ENCODE results near the gene MBNL2.

Gene MBNL2

GRCh38 chr13:97433727-97434396 is 211.7 kb downstream of the MBNL2 start, which contains the start of gene RAP2A:
RAP2A (plus strand) TSS chr13:97434169; CDS start chr13:97434471, 302 bp downstream.
- no peaks in the 10 kb centered on the region for H3K27me3 ChIP-seq (ENCODE audit: insufficient read depth, poor library complexity, severe bottlenecking)
- peak within 1 kb of the TSS; percentile 86 for H3K27ac ChIP-seq (replicated peaks)
- H3K4me3 ChIP-seq (replicated peaks; ENCODE audit: insufficient read depth, low read length) = peak within 1 kb of the TSS; percentile 82
- TF ChIP-seq POLR2AphosphoS5 (IDR thresholded peaks at IDR 0.05; ENCODE audit: low read depth) = peak; percentile 47; the same call in 1 of the 2 replicates
- no peak for TF ChIP-seq REST (IDR thresholded peaks at IDR 0.05; ENCODE audit: insufficient replicate concordance, low read depth)
- TF ChIP-seq SPI1 (IDR thresholded peaks at IDR 0.05; ENCODE audit: borderline replicate concordance, low read depth) = no peak
- TF ChIP-seq GABPA (IDR thresholded peaks at IDR 0.05; ENCODE audit: low read depth) = no peak
- no peak for TF ChIP-seq CTCF (IDR thresholded peaks at IDR 0.05; ENCODE audit: insufficient read depth, low read length)
- peak; percentile 64 to 92 for DNase-seq (ENCODE audit: low read depth in 1 of 2, low spot score in 1 of 2)

DNA sequence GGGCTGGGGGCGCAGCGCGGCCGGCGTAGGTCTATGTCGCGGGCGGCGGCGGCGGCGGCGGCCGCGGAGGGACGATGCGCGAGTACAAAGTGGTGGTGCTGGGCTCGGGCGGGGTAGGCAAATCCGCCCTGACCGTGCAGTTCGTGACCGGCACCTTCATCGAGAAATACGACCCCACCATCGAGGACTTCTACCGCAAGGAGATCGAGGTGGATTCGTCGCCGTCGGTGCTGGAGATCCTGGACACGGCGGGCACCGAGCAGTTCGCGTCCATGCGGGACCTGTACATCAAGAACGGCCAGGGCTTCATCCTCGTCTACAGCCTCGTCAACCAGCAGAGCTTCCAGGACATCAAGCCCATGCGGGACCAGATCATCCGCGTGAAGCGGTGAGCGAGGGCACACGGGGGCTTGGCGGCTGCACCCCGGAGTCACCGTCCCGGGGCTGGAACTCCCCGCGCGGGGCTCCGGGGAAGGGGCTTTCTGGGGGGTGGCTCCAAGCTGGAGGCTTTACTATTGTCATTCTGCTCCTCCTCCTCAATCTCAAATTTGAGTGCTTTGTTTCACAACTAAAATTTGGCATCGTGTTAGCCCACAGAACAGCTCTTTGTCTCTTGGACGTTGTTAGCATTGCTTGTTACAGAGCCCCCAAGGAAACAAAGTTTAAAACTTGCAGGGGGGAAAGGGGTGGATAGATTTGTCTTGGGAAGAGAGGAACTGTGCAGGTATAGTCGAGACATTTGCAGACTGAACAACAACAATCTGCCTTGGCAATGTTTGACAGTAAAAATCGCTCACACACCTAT is 212.5 kb downstream of the MBNL2 start:
- Histone ChIP-seq H3K27me3 (ENCODE audit: insufficient read depth, poor library complexity, severe bottlenecking) (no peaks in the 10 kb centered on the region), H3K27ac (replicated peaks) (peak overlapping the region; percentile 9; the same call in 1 of the 2 replicates), H3K4me3 (replicated peaks; ENCODE audit: insufficient read depth, low read length) (peak overlapping the region; percentile 56)
- peak in 1 of 2 experiments; percentile 42 for DNase-seq (ENCODE audit: low read depth in 1 of 2, low spot score in 1 of 2)
- no peak for TF ChIP-seq POLR2AphosphoS5 (IDR thresholded peaks at IDR 0.05; ENCODE audit: low read depth)
- TF ChIP-seq SPI1 (IDR thresholded peaks at IDR 0.05; ENCODE audit: borderline replicate concordance, low read depth) = no peak
- TF ChIP-seq CTCF (IDR thresholded peaks at IDR 0.05; ENCODE audit: insufficient read depth, low read length) = no peak
- no peak for TF ChIP-seq REST (IDR thresholded peaks at IDR 0.05; ENCODE audit: insufficient replicate concordance, low read depth)
- no peak for TF ChIP-seq GABPA (IDR thresholded peaks at IDR 0.05; ENCODE audit: low read depth)

- TF ChIP-seq SPI1 (IDR thresholded peaks at IDR 0.05; ENCODE audit: borderline replicate concordance, low read depth) (no peak), POLR2AphosphoS5 (IDR thresholded peaks at IDR 0.05; ENCODE audit: low read depth) (no peak), GABPA (IDR thresholded peaks at IDR 0.05; ENCODE audit: low read depth) (no peak), REST (IDR thresholded peaks at IDR 0.05; ENCODE audit: insufficient replicate concordance, low read depth) (no peak), CTCF (IDR thresholded peaks at IDR 0.05; ENCODE audit: insufficient read depth, low read length) (no peak)
- Histone ChIP-seq H3K27me3 (ENCODE audit: insufficient read depth, poor library complexity, severe bottlenecking) (no peaks in the 10 kb centered on the region), H3K27ac (replicated peaks) (no peak overlapping the region), H3K4me3 (replicated peaks; ENCODE audit: insufficient read depth, low read length) (no peak overlapping the region)
- DNase-seq (ENCODE audit: low read depth in 1 of 2, low spot score in 1 of 2) = no peak
These were observed 213.2 kb downstream of the MBNL2 start for GRCh38 chr13:97435323-97435722.

Data from HL-60 (cell line).